Measurements from ENCODE around the gene RALGAPA1.
"Not testable (repeated sequence)": the region's sequence is repeated elsewhere in the genome, so short reads cannot be mapped to it uniquely, and the experiment has no call there.

The RALGAPA1 gene

GRCh38 chr14:35821564-35822411, 12.7 kb upstream of the RALGAPA1 start:
- peak; percentile 26 for DNase-seq

- DNase-seq = no peak
Measured at GRCh38 chr14:35819591-35820540, 10.8 kb upstream of the RALGAPA1 start.

GRCh38 chr14:35818346-35819115, 9.4 kb upstream of the RALGAPA1 start:
- DNase-seq = peak; percentile 6

- peak; percentile 28 for DNase-seq
Measured at GRCh38 chr14:35814371-35815005, 5.4 kb upstream of the RALGAPA1 start.

GRCh38 chr14:35810963-35811362, 1.9 kb upstream of the RALGAPA1 start:
- no peak for DNase-seq

- no peak for DNase-seq
Measured at GRCh38 chr14:35809597-35809996, 502 bp upstream of the RALGAPA1 start.

- DNase-seq = peak; percentile 9
Measured at GRCh38 chr14:35808076-35808637, 938 bp downstream of the RALGAPA1 start.

GRCh38 chr14:35807131-35807961, 1.7 kb downstream of the RALGAPA1 start:
- DNase-seq = no peak

GRCh38 chr14:35806006-35806907, 2.8 kb downstream of the RALGAPA1 start:
- no peak for DNase-seq

GRCh38 chr14:35797796-35798195, 11.3 kb downstream of the RALGAPA1 start:
- no peak for DNase-seq

GRCh38 chr14:35789651-35790050, 19.4 kb downstream of the RALGAPA1 start:
- no peak for DNase-seq

- DNase-seq = no peak
Measured at GRCh38 chr14:35786856-35787255, 22.2 kb downstream of the RALGAPA1 start.

GRCh38 chr14:35783699-35784098, 25.4 kb downstream of the RALGAPA1 start:
- no peak for DNase-seq

- DNase-seq = no peak
Measured at GRCh38 chr14:35779368-35779767, 29.7 kb downstream of the RALGAPA1 start.

- DNase-seq = not testable (repeated sequence)
Measured at GRCh38 chr14:35777550-35777949, 31.5 kb downstream of the RALGAPA1 start.

GRCh38 chr14:35776823-35777222, 32.3 kb downstream of the RALGAPA1 start:
- no peak for DNase-seq

- DNase-seq = not testable (repeated sequence)
Measured at GRCh38 chr14:35776085-35776484, 33.0 kb downstream of the RALGAPA1 start.

- no peak for DNase-seq
Measured at GRCh38 chr14:35766700-35767082, 42.4 kb downstream of the RALGAPA1 start.

GRCh38 chr14:35766036-35766699, 42.9 kb downstream of the RALGAPA1 start:
- DNase-seq = no peak
